ENCODE data around the gene ATP8B4.

- TF ChIP-seq, protein P1, sequence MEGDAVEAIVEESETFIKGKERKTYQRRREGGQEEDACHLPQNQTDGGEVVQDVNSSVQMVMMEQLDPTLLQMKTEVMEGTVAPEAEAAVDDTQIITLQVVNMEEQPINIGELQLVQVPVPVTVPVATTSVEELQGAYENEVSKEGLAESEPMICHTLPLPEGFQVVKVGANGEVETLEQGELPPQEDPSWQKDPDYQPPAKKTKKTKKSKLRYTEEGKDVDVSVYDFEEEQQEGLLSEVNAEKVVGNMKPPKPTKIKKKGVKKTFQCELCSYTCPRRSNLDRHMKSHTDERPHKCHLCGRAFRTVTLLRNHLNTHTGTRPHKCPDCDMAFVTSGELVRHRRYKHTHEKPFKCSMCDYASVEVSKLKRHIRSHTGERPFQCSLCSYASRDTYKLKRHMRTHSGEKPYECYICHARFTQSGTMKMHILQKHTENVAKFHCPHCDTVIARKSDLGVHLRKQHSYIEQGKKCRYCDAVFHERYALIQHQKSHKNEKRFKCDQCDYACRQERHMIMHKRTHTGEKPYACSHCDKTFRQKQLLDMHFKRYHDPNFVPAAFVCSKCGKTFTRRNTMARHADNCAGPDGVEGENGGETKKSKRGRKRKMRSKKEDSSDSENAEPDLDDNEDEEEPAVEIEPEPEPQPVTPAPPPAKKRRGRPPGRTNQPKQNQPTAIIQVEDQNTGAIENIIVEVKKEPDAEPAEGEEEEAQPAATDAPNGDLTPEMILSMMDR (IDR thresholded peaks at IDR 0.05) = no peak
- TF ChIP-seq POLR2A (IDR thresholded peaks at IDR 0.05; ENCODE audit: low read depth) = no peak
Observed at GRCh38 chr15:49817100-49817499, 301.9 kb downstream of the ATP8B4 start.

Measured in esophagus muscularis mucosa (tissue), 3 donors.